GM19240 (cell line): Measurements from ENCODE around the gene RELT.

Source experiments
- DNase-seq: peaks from one replicate; pipeline ENCODE4 v3.0.0; 2011; ENCODE audit warnings: low spot score; ENCODE audit not compliant: insufficient read length

Gene RELT

DNA sequence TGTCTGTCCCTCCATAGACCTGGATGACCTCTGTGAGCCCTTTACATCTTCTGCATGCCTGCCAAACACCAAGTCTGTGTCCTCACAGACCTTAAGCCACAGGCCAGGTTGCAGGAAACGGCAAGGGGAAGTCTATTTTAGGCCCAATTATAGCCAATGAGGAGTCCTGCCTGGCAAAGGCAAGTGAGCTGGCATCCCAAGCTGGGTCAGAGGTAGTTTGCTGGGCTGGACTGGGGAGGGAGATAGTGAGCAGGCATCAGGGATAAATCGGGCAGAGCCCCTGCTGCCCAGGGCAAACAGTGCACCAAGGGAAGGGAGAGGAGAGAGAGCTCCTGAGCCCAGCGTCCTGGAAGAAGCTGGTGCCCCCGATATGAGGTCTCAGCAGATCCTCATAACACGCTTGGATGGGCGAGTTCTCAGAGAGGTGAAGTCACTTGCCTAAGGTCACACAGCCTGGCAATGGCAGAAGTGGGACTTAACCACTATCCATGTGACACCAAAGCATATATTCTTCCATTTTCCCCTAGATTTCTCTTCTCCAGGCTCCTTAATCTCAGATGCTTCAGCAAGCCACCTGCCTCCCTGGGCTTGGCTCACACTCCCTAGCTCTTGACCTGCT, 3.7 kb upstream of the RELT start:
- DNase-seq = no peak

DNA sequence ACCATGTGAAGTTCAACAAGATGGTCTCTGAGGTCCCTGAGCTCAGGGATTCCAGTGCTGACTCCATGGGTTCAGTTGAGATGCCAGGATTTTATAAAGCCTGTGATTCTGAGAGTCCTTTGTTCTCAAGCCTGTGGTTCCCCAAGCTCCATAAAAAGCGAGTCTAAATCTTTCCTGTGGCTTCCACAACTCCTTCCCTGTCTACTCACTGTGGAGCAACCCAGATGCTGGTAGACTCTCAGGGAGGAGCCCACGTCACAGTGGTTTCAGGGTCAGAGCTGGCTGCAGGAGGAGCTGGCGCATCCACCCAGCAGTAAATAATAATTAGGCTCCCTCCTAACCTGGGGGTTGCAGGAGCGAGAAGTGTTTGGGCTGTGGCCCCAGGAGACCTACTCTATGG, 2.0 kb upstream of the RELT start:
- no peak for DNase-seq

DNA sequence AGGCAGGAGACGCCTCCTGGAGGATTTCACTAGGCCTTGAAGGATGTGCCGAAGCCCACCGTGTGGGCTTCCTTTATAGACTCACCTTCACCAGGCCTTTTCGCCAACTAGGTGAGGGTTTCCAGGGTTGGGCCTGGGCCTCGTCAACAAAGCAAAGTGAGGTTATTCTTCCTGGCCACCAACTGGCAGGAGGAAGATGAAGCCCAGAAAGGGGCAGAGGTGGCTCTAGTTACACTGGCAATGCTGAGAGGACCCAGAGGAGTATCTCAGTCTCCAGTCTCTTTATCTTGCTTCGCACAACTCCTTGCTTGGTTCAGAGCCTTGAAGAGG, 404 bp upstream of the RELT start:
- no peak for DNase-seq

- peak; percentile 54 for DNase-seq
Observed at GRCh38 chr11:73376803-73377629, 817 bp downstream of the RELT start.

DNA sequence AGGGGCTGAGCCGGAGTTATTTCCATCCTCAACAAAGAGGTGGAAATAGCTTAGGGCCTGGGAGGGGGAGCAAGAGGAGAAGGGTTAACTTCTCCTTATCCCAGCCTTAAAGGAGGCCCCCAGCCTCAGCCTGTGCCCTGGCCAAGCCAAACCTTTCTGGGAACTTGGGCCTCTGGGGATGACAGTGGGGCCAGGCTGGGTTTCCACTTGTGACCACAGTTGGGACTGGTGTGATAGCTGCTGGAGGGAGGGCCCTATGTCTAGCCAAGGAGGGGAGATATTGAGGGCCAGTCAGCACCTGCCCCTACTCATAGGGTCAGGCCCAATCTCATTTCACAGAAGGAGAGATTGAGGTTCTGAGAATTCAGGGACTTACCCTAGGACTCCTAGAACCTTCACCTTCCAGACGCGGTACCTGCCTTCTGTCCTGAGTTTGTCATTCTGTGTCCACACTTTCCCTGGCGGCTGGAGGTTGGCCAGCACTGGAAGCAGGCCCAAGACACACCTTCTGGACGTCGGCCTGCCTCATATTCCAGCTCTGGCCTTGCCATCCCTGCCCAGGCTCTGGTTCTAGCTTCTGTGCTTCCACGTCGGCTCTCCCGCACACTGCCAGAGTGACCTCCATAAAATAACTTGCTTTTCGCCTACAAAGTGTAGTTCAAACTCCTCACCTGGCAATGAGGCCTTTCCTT, 3.1 kb downstream of the RELT start:
- DNase-seq = no peak

DNA sequence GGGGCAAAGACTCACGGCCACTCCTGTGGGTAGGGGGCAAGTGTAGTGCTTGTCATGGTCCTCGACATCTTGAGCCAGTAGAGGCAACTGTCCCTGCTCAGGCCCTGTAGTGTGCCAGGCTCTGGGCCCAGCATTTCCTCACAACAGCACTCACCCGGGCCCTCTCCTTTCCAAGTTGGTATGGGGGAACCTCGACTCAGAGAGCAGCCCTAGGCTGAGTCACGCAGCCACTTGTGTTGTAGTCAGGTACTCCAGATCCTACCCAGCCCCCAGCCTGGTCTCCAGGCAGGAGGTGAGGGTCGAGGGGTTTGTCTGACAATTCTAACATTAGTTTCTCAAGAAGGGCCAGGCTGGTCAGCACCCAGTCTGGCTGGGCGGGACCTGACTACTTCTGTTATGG, 4.1 kb downstream of the RELT start:
- no peak for DNase-seq

DNA sequence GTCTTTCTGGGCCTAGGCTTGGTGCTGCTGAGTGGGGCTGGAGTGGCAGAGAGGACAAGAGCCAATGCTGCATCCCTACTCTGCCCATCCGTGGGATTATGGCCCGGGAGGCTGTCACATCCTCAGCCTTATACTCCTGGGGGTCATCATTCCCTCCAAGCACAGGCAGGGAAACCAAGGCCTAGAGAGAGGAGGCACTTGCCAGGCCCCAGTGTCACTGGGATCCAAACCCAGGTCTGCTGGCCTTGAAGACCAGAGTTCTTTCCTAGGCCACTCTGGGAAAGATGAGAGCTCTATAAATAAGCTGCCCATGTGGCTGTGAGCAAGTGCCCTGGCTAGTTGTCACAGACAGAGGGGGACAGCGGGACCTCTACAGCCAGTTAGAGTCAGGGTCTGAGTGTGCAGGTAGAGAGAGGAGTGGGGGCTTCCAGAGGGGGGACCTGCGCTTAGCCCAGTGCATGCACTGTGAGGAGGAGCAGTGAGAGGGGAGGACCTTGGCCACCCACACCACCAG, 4.8 kb downstream of the RELT start:
- DNase-seq = no peak

DNA sequence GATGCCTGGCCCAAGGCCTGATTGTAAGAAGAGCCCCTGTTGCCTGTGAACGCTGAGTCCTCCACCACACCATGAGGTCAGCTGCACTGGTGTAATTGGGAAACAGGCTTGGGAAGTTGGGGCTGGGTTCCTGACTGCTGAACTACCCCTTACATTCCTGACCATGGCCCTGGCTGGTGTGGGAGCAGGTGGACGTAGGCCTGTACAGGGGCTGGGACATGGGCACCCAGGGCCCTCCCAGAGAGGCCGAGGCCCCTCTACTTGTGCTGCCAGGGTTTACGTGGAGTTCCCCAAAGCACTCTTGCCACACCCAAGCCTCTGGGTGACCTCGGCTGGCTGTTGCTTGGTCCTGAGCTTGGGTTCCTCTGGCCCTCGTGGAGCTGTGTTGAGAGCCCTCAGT, 5.4 kb downstream of the RELT start:
- no peak for DNase-seq

DNA sequence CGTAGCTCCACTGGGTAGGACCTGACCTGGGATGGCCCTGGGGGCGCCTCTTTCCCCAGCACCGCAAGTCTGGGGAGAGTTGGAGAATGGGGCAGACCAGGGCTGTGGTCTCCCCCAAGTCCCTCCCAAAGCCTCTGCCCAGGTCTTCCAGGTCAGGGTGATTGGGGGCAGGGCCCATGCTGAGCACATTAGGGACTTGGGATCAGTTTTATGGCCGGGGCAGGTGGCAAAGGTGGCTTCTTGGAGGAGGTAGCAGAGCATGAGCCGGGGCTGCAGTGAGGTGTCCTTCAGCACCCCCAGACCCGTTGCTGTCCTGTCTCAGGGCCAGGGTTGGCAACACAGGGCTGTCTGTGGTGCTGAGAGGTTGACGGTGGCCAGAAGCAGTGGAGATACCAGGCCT, 6.0 kb downstream of the RELT start:
- no peak for DNase-seq

DNA sequence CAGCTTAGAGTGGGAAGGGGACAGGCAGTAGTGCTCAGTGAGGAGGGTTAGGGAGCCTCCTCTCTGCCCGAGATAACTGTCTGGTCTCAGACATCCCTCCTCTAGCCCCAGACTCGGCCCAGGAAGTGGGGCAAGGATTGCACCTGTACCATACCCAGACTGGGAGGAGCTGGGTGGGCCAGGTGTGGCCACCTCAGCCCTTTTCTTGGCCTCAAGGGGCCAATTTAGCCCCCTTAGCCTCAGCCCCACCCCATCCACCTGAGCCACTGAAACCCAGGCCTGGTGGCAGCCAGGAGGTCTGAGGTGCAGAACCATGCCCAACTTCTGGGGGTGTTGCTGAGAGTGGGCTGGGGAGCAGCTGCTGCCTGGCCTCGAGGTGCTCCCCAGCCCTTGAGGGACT, 6.5 kb downstream of the RELT start:
- no peak for DNase-seq

DNA sequence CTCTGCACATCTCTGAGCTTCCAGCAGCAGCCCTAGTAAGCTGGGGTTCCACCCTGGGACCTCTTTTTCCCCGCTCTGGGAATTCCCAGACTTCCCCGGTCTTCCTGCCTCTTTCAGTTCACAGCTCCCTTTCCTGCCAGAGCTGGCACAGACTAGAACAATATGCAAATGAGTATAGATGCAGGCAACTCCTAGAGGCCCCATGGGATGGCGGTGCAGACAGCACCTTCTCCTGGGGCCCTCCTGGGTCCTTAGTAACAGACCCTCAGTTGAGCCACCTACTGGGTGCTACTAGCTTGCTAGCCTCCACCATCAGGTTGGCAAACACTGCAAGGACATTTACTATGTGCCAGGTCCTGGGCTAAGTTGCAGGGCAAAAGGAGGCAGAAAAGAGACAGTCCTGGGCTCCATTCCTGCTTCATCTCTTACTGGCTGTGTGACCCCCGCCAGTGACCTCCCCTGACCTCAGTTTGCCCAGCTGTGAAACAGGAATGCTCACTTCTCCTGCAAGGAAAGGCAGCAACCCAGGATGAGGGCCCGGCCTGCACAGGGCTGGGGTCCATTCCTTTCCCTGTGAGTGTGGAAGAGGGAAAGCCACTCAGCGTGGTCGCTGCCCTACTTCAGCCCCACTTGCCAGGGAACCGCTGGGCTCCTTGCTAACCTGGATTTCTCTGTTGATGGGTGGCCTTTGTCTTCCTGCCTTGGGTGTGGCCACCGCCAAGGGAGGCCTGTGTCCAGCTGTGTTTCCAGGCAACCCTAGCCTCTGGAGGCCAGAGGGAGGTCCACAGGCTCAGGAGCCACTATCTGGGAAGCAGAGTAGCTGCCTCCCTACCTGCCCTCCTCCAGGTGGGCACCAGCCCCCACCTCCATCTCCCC, 7.3 kb downstream of the RELT start:
- no peak for DNase-seq

- no peak for DNase-seq
Observed at GRCh38 chr11:73384125-73384441, 7.9 kb downstream of the RELT start.

DNA sequence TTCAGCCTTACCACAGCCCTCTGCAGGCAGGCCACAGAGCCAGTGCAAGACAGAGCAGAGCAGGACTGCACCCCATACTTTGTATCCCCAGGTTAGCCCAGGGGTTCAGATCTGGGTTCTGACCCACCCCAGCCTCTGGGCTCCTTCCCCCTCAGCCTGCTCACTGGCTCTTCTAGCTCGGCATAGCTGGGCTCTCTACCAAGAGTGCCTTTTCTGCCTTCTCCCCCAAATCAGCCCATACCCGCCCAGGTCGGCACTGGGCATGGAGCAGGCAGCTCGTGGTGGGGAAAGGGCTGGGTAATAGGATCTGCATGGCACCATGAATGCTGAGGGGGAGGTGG, 8.3 kb downstream of the RELT start:
- no peak for DNase-seq

DNA sequence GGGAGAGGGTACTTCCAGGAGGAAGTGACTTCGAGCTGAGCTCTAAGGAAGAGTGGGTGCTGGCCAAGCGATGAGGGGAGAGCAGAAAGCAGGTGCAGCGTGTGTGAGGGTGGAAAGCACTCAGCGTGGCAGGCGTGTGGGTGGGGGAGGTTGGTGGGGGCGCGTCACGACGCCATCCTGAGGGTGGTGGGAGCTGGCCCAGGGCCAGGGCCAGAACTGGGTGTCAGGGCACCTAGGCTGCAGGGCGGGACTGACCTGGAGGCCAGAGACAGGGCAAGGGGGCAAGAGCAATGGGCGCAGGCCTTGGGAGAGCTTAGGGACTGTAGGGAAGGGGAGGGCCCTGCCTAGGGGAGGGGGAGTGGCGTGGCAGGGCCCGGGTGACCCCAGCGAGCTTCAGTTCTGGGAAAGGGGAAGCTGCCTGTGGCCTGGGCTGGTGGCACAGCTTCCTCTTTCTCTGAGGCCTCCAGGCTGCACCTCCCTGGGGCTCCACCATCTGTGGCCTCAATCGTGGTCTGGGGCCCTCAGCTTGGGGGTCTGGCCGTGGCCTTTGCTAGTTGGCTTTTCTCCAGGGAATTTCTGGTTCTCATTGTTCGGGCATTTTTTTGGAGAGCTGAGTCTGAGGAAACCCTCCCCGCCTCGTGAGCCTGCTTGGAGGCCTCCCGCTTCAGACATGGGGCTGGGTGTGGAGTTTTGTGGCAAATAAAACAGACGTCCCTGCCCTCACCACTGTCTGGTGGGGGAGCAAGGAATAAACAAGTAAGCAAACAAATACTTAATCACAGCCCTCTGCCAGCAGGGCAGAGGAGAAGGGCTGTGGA, 8.9 kb downstream of the RELT start:
- DNase-seq = peak; percentile 75

- no peak for DNase-seq
Observed at GRCh38 chr11:73386016-73386415, 9.8 kb downstream of the RELT start.

GRCh38 chr11:73386546-73386945, 10.3 kb downstream of the RELT start:
- no peak for DNase-seq

- no peak for DNase-seq
Observed at GRCh38 chr11:73387594-73388264, 11.5 kb downstream of the RELT start.

GRCh38 chr11:73388265-73389133, 12.3 kb downstream of the RELT start:
- DNase-seq = no peak

DNA sequence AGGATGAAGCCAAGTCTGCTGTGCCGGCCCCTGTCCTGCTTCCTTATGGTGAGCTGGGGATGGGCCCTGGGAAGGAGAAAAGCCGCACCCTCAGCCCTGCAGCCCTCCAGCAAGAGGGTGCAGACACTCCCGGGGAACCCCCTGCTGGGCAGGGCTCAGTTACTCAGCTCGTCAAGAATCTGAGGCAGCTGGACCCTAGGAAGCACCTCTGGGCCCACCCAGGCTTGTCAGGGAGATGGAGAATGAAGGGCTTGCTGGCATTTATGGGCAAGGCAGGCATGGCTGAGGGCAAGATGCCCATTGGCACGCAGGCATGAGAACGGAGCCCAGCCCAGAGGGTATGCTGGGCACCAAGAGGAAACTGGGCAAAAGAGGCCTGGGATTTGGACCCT, 12.9 kb downstream of the RELT start:
- no peak for DNase-seq
